SK-N-MC (cell line): ENCODE results near the gene LRRC4B.

Experiments used
- EZH2 ChIP-seq: fragments of 200-600 bp; sonication (generic); IDR thresholded peaks from one replicate; pipeline ENCODE4 v1.6.1; 2017; ENCODE audit warnings: antibody characterized with exemption
- FOXP2 ChIP-seq: optimal IDR thresholded peaks from 2 replicates; pipeline ENCODE3; 2011; ENCODE audit warnings: mild to moderate bottlenecking, moderate library complexity; ENCODE audit not compliant: insufficient read depth; ENCODE audit errors: extremely low read length, control extremely low read depth
- POLR2AphosphoS5 ChIP-seq: IDR thresholded peaks from 2 replicates; pipeline ENCODE4 v1.6.1; 2012; ENCODE audit warnings: mild to moderate bottlenecking, low read depth, low read length, borderline replicate concordance

- TF ChIP-seq POLR2AphosphoS5: no peak
- no peak for TF ChIP-seq EZH2
- no peak for TF ChIP-seq FOXP2
These were observed 33.8 kb downstream of the LRRC4B start for GRCh38 chr19:50534478-50534877.
